Measurements from ENCODE around the gene LILRB1.
"Not testable (repeated sequence)": the region's sequence is repeated elsewhere in the genome, so short reads cannot be mapped to it uniquely, and the experiment has no call there.

LILRB1 gene

GRCh38 chr19:54624934-54625730 lies 5.2 kb upstream of the LILRB1 start:
- DNase-seq (ENCODE audit: low spot score), result not testable (repeated sequence)

- no peak for DNase-seq (ENCODE audit: low spot score)
Observed at GRCh38 chr19:54626757-54627156, 3.5 kb upstream of the LILRB1 start.

- DNase-seq (ENCODE audit: low spot score), result not testable (repeated sequence)
Observed at GRCh38 chr19:54627912-54628311, 2.4 kb upstream of the LILRB1 start.

- no peak for DNase-seq (ENCODE audit: low spot score)
Observed at GRCh38 chr19:54630782-54631181, 498 bp downstream of the LILRB1 start.

- not testable (repeated sequence) for DNase-seq (ENCODE audit: low spot score)
Observed at GRCh38 chr19:54631489-54632337, 1.4 kb downstream of the LILRB1 start.

GRCh38 chr19:54632517-54632916 lies 2.2 kb downstream of the LILRB1 start:
- not testable (repeated sequence) for DNase-seq (ENCODE audit: low spot score)

- DNase-seq (ENCODE audit: low spot score), result no peak
Observed at GRCh38 chr19:54633401-54633800, 3.1 kb downstream of the LILRB1 start.

GRCh38 chr19:54636081-54636480 lies 5.8 kb downstream of the LILRB1 start:
- not testable (repeated sequence) for DNase-seq (ENCODE audit: low spot score)

GRCh38 chr19:54638683-54639082 lies 8.4 kb downstream of the LILRB1 start:
- DNase-seq (ENCODE audit: low spot score), result no peak

- not testable (repeated sequence) for DNase-seq (ENCODE audit: low spot score)
Observed at GRCh38 chr19:54642953-54643352, 12.7 kb downstream of the LILRB1 start.

GRCh38 chr19:54643583-54643982 lies 13.3 kb downstream of the LILRB1 start:
- DNase-seq (ENCODE audit: low spot score), result not testable (repeated sequence)

GRCh38 chr19:54644056-54644455 lies 13.8 kb downstream of the LILRB1 start:
- DNase-seq (ENCODE audit: low spot score), result no peak

- no peak for DNase-seq (ENCODE audit: low spot score)
Observed at GRCh38 chr19:54646331-54646841, 16.1 kb downstream of the LILRB1 start.

- DNase-seq (ENCODE audit: low spot score), result no peak
Observed at GRCh38 chr19:54648129-54648528, 17.8 kb downstream of the LILRB1 start.

GRCh38 chr19:54650108-54650655 lies 19.9 kb downstream of the LILRB1 start:
- no peak for DNase-seq (ENCODE audit: low spot score)

GRCh38 chr19:54653181-54653809 lies 23.0 kb downstream of the LILRB1 start:
- peak; percentile 16 for DNase-seq (ENCODE audit: low spot score)

GRCh38 chr19:54654447-54655321 lies 24.4 kb downstream of the LILRB1 start:
- no peak for DNase-seq (ENCODE audit: low spot score)

GRCh38 chr19:54659300-54659699 lies 29.0 kb downstream of the LILRB1 start:
- no peak for DNase-seq (ENCODE audit: low spot score)

GRCh38 chr19:54660306-54660705 lies 30.0 kb downstream of the LILRB1 start:
- no peak for DNase-seq (ENCODE audit: low spot score)

GRCh38 chr19:54660964-54661363 lies 30.7 kb downstream of the LILRB1 start:
- DNase-seq (ENCODE audit: low spot score), result no peak

Measured in CD4-positive, alpha-beta T cell treated with Interleukin-2 at 100 ng/mL for 4 hours (primary cell).